CD4-positive, alpha-beta T cell treated with Interleukin-2 at 100 ng/mL for 4 hours (primary cell): ENCODE results near the gene TRIM28.
"Not testable (repeated sequence)": the region's sequence is repeated elsewhere in the genome, so short reads cannot be mapped to it uniquely, and the experiment has no call there.

ENCODE experiments used
- DNase-seq: peaks from one replicate; pipeline ENCODE4 v3.0.0-alpha.2; 2020; ENCODE audit warnings: low spot score

Gene TRIM28

DNA sequence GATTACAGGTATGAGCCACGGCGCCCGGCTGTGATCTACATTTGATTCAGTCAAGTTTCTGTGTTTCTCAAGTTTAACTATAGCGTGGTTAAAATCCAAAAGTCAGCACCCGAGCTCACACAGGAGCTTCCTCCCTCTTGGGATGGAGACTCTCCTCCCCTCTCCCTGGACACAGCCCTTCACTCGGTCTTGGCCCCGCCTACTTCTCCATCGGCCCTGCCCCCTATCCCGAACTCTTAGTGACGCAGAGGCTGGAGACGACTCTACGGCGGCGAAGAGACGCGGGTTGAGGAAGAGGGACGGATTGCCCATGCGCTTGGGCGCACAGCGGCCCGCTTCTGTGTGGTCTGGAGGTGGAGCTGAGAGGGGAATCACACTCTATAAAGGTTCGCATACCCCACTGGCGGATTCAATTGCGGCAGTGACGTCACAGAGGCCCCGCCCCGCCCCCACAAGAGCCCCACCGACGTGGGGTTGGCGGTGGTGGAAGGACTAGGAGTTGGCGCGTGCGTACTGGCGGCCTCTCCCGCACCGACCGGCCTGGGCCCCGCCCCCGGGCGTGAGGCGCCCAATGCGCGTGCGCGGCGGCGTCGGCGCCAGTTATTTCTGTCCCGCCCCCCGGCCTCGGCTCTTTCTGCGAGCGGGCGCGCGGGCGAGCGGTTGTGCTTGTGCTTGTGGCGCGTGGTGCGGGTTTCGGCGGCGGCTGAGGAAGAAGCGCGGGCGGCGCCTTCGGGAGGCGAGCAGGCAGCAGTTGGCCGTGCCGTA is at the start of gene TRIM28:
TRIM28 (plus strand) TSS at position 239 of the 765 bp plus-strand sequence. CDS start 694 bp downstream, outside the sequence.
- DNase-seq = peak; percentile 100

DNA sequence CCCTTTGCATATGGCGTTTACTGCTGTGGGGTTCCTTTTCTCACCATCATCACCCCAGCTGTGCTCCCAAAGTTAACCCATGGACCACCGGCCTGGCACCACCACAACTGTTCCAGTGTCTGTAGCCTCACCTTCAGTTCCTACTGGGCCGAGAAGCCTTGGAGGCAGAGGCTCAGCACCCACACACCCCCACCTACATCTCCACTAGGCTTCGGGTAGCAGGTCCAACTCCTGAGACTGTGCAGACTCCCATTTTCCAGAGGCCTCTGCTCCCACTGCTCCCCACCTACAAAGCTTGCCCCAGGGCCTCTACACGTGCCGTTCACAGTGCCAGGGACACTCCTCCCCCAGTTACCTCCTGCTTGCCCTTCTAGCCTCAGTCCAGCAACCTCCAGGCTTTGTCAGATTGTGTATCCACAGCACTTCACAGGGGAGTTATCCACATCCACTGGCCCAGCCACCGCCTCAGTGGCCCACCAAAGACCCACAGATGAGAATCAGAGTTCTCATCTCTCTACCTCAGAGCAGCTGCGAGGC is 46.2 kb upstream of the TRIM28 start:
- DNase-seq = no peak

DNA sequence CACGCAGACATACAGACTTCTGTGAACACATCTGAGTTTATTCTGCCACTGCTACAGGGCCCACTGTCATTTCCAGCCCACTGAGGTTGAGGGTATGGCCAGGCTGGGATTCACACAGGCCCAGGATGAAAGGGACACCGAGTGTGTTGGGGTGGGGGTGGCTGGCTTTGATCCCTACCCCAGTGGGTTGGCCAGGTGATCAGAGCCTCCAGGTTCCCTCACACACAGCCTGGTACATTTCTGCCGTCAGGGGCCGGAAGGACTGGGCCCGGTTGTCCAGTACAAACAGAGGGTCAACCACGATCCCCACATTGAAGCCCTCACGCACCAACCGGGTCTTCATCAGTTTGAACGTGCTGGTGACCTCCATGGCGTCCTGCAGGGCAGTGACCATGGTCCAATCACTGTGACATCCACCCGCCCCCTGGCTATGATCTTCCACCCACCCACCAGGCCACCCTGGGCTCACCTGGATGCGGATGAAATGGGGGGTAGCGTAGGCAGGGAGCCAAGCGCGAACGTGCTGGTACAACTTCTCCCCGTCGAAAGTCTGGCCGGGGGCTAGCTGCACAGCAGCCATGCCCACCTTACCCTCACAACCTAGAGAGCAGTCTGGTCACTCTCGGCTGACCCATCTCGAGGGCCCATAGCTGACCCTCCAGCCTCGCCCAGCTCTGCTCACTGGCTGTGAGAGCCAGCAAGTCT is 45.4 kb upstream of the TRIM28 start:
- DNase-seq = no peak

DNA sequence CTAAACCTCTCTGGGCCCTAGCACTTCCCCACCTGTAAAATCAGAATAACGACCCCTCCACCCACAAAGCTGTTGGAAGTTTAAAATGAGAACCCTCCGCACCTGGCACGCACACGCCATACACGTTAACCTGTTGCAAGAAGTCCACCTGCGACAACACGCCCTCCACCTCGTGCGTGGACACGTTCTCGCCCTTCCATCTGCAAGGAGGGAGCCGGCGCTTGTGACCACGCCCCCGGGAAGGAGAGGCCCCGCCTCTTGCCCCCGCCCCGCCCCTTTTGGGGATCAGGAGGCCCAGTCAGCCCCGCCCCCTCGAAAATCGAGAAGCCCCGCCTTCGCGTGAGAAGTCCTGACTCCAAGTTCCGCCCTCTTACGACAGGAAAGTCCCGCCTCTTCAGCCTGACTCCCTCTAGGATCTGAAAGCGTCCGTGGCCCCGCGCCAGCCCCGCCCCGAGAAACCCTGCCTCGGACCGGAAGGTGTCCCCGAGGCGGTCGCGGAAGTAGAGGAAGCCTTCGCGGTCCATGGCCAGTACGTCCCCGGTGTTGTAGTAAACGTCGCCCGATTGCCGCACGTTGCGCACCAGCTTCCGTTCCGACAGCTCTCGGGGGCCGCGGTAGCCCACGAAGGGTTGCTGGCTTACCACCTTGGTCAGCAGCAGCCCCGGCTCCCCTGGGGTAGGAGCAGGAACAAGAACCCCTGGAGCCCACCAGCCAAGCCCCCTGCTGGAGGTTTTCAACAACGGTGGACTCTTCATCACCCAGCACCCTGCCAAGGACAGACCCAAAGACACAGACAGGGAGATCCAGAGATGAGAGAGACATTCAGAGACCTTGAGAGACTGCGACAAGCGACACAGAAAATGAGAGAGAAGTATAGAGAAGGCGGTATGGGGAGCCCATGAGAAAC is 44.6 kb upstream of the TRIM28 start:
- peak; percentile 96 for DNase-seq

DNA sequence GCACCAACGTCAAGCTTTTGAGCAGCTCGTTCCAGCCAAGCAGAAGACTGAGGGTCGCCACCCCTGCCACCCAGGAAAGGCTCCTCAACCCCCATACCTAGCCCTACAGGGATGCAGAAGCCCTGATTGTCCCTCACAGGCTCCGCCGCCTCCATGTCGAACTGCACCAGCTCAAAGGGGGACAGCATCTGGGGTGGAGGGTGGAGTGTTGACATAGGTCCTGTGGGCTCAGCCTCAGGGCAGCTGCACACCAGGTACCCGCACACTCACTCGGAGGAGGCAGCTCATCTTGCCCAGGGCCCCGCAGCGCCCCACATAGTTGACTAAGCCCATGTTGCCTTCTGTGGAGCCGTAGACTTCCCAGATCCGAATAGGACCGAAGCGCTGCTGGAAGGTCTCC is 43.6 kb upstream of the TRIM28 start:
- DNase-seq = no peak

DNA sequence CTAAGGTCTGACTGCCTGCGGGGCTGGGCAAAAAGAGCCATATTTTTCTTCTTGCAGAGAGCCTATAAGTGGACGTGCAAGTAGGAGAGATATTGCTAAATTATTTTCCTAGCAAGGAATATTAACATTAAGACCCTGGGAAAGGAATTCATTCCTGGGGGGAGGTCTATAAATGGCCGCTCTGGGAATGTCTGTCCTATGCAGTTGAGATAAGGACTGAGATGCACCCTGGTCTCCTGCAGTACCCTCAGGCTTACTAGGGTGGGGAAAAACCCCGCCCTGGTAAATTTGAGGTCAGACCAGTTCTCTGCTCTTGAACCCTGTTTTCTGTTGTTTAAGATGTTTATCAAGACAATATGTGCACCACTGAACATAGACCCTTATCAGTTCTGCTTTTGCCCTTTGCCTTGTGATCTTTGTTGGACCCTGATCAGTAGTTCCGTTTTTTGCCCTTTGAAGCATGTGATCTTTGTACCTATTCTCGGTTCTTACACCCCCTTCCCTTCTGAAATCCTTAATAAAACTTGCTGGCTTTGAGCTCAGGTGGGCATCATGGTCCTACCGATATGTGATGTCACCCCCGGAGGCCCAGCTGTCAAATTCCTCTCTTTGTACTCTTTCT is 36.2 kb upstream of the TRIM28 start:
- DNase-seq = not testable (repeated sequence)

DNA sequence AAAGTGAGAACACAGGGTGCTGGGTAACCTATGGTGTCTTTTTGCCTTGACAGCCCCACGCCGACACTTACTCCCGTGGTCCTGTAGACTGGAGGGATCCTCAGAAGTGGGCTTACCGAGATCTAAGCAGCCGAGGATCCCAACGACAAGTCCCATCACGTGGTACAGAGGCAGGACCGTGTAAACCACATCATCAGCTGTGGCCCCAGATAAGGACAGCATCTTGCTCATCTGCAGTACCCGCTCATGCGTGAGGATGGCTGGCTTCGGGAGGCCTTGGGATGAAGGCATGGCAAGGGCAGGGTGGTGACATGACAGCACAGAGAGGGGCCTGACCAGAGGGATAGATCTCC is 34.2 kb upstream of the TRIM28 start:
- DNase-seq = no peak

DNA sequence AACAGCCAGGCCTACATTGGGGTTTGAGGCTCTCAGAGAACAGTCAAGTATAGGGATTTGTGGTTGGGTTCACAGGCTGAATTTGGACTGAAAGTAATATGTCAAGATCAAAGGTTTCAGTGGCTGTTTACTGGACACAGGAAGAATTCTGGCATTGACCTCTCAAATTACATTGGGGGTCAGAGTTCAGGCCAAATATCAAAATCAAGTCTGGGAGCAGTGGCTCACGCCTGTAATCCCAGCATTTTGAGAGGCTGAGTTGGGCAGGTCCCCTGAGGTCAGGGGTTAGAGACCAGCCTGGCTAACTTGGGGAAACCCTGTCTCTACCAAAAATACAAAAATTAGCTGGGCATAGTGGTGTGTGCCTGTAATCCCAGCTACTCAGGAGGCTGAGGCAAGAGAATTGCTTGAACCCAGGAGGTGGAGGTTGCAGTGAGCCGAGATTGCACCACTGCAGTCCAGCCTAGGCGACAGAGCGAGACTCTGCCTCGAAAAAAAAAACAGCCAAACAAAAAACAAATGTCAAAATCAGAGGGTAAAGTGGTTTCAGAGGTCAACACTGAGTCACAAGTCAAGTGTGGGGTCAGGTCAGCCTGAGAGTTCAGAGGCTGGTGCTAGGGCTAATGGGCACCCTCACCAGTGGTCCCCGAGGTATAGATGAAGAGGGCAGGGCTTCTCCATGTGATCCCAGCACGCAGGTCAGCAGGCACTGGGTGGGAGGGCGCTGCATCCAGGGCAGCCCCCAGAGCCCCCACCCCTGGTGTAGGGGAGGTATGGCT is 33.6 kb upstream of the TRIM28 start:
- no peak for DNase-seq

DNA sequence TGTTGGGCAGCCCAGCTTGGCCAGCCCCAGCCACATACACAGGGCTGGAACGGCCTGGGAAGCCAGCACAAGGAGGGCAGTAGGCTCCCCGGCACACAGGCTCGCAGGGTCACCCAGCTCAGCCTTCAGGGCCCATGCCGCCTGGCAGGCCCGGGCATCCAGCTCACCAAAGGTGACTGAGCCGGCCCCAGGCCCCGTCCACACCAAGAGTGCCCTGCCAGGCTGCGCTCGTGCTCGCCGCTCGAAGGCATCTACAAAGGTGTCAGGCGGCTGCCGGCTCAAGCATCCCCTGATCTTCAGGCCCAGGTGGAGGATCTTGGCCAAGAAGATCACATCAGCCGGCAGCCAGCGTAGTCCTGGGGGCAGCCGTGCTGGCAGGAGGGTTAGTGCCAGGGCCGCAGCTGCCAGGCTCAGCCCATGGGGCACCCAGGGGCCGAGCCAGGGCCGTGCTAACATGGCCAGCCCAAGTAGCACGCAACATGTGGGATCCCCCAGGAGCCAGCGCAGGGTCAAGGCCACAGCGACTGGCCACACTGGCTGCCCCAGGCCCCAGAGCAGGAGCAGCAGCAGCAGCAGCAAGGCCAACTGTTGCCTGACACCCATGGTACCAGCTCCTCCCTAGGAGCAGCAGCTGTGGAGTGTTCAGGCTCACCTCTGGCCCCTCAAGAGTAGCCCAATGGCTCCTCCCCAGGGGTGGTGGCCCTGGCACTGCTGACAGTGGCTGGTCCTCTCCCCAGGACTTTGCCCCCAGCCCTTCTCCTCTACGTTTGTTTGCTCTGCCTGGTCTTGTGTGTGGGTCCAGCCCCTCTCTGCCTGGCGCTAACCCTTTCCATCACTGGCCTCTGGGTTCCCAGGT is 32.3 kb upstream of the TRIM28 start, which contains the start of gene SLC27A5:
SLC27A5 (minus strand) TSS at position 640 of the 856 bp plus-strand sequence; CDS start at position 603, 37 bp downstream.
- no peak for DNase-seq

DNA sequence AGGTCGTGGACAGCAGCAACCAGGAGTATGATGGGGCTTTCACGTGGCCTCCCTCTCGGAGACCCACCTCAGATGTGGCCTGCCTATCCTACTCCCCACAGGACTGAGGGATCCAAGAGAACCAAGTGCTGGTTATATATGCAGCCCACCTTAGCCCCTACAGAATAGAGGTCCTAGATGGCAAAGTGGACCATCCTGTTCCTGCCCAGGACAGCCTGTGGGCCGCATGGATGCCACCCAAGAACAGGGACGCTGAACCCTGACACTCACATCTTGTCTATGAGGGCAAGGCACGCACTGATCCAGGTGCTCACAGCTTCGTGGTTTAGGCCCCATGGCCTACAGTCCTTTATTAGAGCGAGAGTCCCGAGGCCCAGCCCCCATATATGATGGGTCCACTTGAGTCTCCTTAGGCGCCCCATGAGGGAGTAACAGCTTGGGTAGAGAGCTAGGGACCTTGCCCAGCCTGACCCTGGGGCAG is 30.6 kb upstream of the TRIM28 start:
- DNase-seq = no peak

DNA sequence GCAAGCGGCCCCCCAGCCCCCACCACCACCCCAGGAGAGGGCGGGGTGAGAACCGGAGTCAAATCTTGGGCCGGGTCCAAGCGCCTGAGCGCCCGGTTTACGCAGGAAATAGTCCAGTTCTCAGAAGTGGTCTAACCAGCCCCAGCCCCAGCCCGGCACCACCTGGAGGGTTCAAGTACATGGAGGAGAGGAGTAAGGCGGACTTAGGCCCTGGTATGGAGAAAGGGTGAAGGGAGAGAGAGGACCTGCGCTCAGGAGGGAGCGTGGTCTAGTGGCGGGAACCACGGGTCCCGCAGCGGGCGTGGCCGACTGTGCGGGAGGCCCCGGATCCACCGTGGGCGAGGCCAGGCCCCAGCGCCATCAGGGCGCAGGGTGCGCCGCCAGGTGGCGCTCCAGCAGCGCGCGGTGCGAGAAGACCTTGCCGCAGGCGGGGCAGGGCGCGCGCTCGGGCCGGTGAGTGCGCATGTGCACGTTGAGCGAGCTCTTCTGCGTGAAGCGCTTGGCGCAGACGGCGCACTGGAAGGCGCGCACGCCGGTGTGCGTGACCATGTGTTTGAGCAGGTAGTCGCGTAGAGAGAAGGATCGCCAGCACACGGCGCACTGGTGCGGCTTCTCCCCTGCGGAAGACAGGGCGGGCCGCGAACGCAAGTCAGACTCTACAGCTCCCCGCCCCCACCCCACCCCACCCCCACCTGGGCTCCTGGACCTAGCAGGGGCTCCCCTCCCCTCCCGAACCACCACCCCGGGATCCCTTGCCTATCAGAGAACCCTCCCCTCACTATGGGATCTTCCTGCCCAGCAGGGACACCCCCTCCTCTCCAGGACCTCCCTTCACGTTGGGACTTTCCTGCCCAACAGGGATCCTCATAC is 29.9 kb upstream of the TRIM28 start:
- DNase-seq = peak; percentile 95

DNA sequence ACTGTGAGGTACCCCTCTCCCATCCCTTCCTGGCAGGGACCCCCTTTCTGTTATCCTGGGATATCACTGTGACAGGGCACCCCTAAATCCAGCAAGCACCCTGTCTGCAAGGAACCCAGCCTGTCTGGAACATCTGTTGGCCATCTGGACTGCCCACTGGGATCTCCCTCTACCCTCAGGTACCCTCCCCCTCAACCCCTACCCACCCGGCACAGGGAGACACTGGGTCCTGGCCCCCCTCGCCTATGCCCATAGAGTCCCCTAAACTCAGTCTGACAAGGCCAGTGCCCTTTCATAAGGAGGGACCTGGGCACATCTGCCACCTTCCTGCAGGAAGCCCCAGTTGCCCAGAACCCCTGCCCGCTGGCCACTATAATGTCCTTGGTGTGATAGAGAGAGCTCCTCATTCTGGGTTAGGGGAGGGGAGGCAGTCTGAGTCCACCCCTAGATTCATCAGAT is 29.3 kb upstream of the TRIM28 start:
- DNase-seq = no peak

DNA sequence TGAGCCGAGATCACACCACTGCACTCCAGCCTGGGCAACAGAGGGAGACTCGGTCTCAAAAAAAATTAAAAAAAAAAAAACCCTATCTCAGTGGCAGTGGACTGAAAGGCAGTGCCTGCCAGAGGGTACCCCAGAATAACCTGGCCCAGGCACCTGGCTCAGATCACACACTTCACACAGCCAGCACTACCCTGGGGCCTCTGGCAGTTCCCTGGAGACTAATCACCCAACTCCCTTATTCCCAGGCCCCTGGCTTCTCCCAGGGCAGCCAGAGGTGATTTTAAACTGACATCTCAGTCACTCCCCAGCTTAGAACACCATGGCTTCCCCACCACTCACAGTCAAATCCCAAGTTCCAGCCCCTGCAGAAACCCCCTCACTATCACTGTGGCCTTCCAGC is 28.6 kb upstream of the TRIM28 start:
- no peak for DNase-seq

DNA sequence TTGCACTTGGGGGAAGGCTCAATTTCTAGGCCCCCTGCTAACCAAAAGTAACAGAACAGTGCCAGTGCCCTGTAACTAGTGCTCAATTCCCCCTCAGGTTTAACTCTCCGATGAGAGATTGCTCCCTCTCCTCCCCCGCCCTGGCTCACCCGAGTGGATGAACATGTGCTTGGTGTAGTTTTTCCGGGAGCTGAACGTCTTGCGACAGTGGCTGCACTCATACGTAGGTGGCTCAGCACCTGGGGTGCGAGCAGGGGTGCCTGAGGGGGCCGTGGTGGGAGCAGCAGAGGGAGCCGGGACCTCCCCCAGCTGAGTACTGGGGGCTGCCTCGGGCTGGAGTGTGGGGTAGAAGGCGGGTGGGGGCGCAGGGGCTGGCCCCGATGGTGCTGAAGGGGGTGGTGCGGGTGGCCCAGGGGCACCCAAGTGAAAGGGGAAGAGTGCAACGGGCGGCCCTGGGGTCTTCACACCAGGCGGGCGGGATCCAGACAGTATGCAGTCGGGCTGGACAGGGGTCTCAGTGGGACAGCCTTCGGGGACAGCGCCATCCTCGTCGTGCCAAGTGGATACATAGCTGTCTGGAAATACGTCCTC is 27.5 kb upstream of the TRIM28 start:
- no peak for DNase-seq

DNA sequence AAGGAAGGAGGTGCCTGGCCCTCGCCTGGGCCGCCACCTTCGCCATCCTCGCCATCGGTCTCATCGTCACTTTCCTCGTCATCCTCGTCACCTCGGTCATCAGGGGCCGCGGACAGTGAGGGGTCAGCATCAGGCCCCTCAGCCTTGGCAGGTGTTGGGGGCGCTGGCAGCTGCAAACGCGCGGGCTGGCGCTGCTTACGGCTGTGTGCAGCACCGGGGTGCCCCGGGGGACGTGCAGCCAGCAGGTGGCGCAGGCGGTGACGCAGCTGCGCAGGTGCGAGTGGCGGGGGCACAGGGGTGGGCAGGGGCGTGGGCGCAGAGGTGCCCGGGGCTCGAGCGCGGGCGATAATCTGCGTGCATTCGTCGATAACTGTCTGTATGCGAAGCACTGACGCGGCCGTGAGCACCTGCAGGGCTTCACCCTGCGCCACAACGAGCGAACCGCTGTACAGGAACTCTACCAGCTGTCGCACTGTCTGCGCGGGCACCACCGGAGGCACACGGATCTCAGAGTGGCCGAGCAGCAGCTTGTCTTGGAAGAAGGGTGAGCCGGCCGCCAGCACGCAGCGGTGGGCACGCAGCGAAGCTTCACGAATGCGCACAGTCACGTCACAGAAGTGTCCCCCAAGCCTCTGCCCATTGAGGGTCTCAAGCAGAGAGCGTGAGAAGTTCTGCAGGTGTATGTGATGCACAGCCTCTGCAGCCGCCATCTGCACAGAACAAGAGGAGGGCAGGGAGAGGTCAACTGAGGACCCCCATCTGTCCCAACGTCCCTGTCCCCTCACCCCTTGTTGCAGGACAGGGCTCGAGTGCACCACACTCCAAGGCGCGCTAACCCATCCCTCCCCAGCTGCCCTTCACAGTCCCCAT is 26.7 kb upstream of the TRIM28 start:
- DNase-seq = no peak

DNA sequence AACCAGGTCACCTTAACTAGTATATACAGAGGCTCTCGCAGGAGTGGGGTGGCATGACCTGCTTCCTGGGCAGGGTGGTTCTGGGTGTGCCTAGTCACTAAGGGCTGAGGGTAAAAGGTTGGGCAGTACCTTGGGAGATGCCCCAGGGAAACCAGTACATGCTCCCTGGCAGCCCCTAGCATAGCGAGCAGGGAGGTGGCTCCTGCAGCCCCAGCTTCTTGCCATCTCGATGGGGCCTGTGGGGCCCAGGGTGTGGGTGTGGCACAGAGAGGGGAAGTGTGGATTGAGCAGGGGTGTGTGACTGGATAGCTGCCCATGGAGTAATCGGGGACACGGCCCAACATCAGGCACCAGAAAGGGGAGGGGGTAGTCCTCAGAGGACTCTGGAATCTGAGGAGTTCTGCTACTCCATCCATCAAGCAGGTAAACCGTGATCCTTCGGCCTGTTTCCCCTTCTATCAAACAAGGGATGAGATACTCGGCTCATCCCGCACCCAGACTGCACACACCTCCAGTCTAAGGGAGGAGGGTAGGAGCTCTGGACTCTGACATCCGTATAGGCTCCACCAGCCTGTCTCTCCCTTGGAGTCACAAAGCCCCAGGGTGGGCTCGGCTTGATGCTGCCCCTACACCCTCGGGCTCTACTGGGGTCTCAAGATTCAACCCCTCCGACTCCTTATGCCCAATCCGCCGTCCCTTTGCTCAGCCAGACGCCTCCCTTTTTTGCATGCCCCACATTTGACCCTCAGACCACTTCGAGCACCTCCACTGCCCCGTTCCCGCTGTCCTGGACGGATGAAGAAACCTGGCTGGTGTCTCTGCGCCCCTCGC is 25.4 kb upstream of the TRIM28 start:
- no peak for DNase-seq

DNA sequence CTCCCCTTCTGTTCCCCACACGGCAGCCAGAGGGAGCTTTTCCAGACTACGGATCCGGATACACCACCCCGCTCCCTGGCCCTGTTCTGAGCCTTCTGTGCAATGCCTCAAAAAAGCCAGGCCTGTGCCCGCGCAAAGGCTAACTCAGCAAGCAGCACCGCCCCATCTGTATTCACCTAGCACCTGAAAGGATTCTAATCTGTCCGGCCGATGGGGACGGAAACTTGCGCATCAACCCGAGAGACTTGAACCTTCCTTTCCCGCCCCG is 24.8 kb upstream of the TRIM28 start:
- peak; percentile 53 for DNase-seq
